Activated T-cell treated with anti-CD3 and anti-CD28 coated beads for 24 hours (primary cell): ENCODE measurements around the gene SNX11.

Source experiments
- DNase-seq: peaks from one replicate; pipeline ENCODE4 v3.0.0-alpha.2; 2020; ENCODE audit warnings: low read depth

The SNX11 gene

DNA sequence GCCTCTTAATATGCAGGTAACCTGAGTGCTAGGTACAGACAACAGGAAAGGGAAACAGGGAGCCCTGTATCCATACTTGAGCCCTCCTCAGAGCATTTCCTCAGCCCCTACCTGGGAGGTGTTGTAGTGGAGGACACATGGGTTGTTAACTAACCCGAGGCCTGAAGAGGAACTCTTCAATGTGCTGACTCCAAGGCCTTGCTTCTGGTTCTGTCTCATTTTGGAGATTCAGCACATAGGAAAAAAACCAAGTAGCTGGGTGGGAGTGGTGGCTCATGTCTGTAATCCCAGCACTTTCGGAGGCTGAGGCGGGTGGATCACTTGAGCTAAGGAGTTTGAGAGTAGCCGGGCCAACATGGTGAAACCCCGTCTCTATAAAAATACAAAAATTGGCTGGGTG, 24.8 kb downstream of the SNX11 start:
- DNase-seq: no peak

DNA sequence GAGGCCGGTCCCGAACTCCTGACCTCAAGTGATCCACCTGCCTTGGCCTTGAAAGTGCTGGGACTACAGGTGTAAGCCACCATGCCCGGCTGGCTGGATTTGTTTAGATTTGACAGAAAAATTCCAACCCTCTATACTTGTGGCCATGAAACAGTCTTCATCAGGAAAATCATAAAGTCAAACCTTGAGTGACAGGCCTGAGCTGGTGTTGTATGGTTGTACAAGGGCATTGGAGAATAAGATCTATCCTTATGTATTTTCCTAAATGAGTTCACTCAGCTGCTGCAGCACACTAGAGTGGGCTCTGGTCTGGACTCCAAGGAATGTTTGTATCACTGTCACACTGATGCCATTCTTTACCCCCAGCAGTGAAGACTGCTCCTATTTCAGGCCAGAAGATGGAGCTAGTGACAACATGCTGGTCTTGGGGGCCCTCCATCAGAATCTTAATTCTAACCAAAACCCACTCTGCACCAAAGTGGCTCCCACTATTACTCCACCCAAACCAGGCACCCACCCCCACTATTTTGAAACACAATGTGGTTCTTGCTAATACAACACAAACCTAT, 27.4 kb downstream of the SNX11 start:
- no peak for DNase-seq

DNA sequence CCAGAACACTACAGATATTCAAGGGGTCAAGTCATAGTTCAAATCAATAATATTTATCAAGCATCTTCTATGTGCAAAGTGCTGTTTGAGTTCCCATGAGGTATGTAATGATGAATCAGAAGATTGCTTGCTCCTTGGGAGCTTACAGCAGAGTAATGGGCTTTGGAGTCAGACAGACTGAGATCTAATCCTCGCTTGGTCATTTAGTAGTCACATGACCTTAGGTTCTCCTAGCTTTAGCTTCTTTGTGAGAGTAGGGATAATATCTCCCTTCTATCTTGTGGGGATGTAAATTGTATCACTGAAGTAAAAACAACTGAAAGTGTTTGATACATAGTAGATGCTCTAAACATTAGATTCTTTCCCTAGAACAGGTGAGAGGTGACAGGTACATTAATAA, 30.1 kb downstream of the SNX11 start:
- DNase-seq: no peak

DNA sequence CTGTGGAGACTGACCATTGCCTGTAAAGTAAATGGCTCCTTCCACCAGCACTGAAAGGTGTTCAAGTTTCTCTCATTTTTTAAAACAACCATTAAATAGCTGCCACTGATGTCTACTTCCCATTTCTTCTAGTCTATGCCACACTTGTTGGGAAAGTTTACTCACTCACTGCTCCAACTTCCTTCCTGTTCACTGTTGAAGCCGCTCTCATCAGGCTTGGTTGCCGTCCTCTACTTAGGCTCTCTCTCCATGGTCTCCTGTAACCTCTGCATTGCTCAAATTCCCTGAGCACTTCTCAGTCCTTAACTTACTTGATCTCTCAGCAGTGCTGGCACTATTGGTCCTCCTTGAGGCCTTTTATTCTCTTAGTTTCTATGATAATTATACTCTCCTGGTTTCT, 32.4 kb downstream of the SNX11 start:
- no peak for DNase-seq

DNA sequence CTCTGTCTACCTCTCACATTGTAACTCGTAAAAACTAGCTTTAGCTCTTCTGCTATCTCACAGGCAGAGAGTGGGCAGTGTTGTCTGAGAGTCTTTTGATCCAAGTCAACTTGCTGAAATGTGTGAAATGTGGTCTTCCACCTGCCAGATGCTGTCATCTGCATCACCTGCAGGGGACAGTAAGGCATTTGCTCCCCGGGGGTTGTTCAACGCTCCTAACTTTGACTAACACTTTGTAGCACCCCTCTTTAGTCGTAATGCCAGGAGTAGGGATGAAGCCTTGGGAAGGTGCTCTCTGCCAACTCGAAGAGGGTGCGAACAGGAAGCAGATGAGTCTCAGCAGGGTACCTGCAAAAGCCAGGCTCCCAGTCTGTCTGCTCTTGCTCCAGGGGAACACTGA, 36.1 kb downstream of the SNX11 start:
- DNase-seq: no peak

DNA sequence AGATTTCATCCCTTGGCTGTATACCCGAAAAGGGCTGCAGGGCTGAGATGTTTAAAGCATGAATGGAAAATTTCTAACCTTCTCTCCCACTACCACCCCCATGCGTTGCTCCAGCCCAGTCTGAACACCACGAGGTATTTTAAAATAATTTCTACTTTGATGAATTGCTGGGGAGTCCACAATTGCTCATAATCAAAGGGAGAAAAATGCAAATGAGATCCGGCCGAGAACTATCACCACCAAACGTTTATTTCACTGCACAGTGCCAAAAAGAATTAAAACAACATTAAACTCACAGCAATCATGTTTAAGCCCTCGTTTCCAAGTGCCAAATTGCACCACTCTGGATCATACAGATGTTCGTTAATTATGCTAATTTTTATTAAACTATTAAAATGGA, 36.7 kb downstream of the SNX11 start:
- DNase-seq: no peak

DNA sequence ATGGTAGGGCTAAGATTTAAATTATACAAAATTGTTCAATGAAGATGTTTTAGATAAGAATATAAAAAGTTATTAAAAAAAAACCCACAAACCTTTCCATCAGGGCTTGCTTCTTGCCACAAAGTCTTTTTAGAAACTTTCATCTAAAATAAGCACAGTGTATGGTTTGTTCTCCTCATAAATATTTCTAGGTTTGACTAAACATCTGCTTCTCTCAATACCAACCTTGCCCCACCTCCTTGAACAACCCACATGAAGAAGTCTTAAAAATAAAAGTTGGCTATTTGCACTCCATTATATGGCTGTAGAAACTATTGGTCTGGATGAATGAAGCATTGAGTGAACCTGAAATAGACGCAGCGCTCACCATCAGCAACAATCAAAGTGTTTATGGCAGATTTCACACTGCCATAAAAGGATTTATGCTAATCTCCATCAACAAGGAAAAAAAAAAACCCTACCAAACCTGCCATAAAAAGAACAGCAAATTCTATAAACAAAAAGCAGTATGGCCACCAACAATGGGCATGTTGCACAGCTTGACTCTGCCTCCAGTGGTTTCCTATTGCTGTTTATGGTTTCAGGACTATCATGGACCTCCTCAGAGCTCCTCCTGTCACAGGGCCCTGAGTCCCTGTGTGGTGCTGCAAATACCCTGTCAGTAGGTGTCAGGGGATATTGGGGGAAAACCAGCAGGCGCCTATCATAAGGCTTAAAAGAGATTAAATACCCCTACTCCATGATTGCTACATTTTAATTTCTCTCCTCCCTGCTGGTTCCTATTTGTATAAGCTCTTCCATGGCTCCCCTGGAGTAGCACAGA, 37.6 kb downstream of the SNX11 start:
- DNase-seq: no peak

DNA sequence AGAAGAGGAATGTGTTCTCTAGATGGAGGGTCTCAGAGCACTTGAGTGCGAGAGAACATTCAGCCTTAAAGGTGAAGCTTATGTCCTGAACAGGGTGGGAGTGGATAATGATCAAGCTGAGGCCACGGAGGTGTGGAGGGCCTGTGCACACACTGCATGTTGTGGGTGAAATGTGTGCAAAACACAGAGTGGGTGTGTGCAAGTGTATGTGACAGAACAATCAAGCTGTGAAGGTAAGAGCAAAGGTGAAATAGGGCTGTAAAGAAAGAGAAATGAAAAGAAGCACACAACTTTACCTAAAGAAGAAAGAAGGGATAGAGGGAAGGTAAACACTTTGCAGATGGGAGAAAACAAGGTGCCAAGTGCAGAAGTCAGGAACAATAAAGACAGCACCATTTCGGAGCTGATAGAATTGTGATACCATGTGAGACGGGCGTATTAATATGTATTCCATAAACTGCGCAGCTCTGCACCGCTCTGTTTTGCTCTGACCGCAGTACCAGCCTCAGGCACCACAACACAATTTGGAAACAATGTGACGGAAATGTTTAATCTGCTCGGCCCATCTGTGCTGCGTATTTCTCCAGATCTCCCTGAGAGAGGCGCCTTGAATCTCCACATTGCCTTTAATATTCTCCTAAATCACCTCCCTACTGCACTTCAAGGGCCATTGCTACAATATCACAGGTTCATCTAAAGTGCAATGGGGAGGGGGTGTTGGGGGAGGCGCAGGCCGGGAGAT, 40.6 kb downstream of the SNX11 start:
- no peak for DNase-seq

DNA sequence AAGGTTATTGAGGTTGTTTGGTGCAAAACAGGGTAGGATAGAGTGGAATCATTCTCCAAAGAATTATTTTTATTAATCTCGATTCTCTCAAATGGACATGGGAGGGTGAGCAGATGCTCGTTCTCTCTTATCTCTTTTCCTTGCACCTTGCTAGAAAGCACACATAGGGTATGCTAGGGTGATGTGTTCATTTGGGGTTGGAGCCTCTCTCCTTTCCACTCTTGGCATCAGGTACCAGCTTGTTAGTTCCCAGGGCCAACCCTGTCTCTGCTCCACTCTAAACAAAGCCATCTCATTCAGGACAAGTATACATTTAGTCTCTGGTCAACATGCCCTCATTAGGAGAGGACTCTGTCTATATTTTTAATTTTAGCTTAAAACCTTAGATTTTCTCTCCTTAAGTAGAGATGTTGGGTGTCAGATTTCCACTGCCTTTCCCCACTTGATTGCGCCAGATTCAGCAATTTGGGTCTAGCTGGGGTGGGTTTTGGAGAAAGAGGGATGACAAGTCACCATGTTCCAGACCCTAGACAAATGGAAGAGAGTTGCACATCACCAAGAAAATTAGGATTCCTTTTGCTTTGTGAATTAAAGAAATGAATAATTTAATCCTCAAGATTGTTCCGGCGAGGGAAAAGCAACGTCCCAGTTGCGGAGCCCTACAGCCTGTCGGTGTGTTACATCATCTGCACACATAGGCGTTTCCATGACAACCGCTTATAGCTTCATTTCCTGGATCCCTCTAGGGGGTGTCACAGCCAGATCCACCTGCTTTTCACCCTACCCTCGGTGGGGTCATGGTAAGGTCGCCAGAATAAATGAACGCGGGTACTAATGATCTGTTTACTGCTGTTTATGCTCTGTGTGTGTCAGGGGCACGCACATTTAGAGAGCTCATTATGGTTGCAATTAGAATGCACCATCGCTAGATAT, 41.6 kb downstream of the SNX11 start:
- DNase-seq: no peak

DNA sequence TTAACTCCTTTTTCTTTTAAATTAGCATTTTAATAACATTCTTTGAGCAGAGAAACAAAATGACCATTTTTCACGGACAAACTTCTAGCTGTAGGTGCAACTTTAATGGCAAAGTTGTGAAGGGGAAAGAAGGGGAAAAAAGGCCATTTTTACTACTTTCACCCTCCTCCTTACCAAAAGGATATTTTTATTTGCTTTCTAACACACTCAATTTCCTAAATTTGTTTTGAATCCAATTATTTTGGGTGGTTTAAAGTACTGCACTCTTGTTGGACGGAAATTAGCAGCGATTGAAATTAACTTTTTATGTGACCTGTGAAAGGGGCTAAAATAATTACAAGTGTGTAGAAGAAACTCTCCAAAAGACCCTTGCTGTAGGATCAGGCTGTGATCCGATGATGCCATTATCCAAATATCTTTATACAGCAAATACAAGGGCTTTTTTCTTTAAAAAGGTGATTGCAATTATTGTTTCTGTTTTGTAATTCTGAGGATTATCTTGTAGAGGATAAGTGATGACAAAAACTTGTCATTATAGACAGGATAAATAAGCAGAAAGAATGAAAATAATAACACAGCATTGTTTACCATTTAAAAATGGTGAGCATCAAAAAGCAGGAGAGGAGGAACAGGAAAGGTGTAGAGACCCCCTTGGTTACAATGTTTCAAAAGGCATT, 42.4 kb downstream of the SNX11 start:
- DNase-seq: no peak

DNA sequence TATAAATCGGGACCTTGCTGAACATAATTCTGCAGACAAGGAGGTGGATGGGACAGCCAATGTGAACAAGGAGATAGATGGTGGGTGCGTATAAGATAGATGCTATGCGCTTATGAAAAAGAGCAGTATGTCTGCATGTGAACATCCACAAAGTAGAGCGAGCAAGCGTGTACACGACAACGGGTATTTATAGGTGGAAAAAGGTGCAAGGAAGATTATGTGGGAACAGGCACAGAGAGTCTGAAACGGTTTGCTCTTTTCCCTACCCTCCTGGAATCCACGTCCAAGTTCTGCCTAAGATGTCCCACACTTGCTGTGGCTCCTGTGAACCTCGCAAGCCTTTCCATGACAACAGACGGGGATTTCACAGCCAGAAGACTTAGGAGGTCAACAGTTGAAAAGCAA, 43.0 kb downstream of the SNX11 start:
- DNase-seq: no peak

DNA sequence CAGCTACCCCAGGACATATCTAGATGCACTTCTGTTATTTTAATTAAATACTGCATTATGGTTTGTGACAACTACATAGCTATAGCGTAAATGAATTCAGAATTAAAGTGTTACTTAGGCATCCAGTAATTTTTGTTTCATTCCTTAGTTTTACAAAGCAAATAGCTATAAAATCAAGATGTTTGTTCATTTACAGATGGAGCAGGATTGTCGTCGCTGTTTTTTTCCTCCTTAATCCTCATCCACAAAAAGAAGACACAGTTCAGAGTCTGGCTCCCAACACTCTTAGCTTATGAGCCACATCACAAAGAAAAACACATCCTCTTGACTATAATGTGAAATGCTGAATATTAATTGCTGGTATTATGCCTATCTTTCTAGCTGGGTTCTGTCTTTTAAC, 43.7 kb downstream of the SNX11 start:
- no peak for DNase-seq

DNA sequence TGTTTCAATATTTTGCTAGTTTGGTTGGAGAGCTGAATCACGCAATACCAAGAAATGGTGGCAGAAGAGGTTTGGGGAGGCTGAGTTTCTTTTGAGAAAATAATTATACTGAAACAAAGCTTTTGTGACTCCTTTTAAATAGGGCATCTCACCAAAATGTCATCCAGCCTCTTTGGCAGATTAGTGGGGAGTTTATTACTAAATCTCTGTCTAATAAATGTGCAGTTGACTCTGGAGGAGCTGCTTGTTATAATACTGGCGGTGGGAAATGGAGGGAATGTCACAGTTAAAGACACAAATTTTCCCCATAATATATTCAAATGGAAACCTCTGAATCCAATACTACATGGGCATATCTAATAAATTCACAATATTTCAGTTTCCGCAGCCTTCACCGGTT, 44.7 kb downstream of the SNX11 start:
- DNase-seq: no peak

DNA sequence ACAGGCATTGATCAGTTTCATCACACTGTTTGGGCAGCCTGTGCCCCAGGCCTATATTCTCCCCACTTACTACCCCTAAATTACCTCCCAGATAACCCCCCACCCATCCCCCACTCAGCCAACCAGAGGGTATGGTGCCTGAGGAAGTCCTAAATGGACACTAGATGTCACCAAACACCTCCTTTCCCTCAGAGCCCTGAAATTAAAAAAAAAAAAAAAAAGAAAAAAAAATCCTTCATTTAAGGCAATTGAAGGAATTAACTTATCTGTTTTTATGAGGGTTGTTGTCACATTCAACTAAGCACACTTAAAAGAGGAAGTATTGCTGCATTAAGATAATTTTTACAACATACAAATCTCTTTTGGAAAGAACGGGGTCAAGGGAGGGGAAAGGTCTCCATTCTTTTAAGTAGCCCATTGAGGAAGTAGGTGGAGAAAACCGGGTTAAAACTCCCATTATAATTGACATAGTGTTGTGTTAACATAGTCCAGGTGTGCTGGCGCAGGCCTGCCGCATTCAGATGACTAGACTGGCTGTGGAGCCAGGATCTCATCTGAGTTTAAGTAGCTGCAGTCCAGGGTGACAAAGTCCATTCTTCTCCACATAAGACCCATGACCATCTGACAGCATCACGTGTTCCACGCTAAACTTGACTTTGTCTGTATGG, 46.3 kb downstream of the SNX11 start:
- DNase-seq: no peak

DNA sequence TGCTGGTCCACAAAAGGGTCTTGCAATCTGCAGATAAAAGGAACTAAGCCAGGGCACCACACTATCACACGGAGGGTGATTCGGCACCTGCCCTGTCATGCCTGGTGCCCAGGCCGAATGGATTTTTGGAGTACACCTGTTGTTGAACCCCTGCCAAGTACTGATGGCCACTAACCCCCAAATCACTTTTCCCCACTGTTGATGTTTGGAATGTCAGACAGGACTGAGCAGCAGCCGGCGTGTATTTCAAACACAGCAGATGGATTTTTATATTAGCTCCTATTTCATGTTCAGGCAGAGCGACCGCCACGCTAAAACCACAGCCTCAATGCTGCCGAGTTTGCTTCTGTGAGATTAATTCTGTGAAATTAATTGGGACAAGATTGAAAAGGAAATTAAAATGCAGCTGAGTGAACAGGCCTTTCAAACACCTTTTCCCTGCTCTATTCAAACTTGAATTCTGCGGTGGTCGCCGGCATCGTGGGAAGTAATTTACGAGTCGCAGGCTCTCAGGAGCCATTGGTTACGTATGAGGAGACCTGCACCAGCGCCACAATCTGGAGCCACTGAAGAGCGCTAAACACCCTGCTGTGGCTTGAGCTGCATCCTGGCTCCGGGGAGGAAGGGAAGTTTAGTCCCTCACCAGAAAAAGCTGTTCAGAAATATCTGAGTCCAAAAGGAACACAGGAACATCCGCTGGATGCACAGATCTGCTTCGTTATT, 48.5 kb downstream of the SNX11 start:
- no peak for DNase-seq

DNA sequence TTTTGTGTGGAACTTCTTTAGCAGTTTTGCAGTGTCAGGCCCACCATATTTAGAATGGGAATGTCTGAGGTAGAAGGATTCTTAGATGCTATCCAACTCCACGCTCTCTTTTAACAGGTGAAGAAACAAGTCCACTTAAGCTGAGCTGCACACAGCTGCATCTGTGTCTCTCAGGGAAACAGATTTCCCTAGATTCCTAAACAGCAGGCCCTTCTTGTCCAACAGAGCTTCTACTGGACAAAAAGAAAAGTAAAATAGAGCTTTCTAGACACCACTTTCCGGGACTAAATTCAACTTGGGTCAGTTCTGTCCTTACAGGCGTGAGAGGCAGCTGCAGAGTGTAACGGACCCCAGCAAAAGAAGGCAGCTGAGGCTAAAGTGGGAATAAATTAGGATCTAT, 51.7 kb downstream of the SNX11 start:
- no peak for DNase-seq

DNA sequence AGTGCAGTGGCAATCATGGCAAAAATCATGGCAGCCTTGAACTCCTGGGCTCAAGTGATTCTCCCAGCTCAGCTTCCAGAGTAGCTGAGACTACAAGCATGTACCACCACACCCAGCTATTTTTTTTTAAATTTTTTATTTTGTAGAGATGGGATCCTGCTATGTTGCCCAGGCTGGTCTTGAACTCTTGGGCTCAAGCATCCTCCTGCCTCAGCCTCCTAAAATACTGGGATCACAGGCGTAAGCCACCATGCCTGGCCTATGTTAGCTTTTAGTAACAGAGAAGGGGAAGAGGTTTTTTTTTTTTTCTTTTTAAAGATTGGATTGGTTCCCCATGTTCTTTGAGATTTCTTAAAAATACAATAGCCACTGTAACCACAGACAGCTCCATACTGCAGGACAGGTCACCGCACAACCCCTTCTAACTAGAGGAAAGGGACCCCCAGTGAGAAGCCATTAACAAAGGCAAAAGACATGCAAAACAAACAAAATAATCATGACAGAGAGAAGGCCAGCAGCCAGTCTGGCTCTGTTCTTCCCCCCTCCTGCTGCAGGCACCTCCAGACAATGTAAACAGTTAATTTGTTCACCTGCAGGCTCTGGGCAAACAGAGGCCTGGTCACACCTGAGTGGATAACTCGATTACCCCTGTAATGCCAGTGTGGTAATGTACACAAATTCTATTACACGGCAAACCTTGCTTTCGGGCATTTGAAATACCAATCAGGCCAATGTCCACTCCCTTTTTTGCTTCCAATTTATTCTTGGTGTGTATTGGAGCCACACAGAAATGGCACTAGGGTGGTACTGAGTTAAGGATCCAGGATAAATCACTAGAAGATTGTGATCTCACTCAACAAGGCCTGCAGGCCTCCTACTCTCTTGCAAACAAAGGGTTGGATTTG, 52.9 kb downstream of the SNX11 start:
- no peak for DNase-seq

DNA sequence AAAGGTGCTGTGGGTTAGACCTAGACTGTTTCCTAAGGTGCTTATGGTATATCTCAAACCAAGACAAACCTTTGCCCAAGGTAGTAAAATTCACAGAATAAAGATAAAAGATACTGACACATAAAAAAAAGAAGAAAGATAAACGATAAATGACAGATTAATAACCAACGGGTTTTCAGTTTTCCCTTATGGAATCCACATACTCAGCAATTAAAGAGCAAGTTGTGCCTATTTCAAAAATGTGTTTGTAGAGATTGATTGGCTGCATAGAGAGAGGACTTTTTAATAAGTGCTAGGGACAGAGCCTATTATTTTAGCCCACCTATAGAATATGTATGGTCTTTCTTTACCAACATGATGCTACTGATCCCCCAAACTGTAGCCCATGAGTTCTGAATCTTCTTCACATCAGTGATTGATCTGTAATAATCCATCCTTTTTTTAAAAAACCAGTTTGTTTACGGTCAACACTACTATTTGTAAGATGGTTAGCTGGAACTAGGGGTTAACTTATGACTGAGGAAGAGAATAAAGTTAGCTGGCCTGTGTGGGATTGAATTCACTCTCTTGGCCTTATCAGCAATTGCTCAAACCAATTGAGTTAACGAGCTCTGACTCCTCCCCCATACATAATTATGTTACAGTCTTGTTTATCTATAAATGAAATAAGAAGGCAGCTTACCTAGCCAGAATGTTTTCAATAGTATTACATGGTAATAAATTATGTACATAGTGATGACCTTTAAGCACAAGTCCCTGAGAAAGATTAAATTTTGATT, 53.8 kb downstream of the SNX11 start:
- no peak for DNase-seq
